K562 (cell line): ENCODE data around the gene OSBPL3. TPM values are rescaled to one million over a fixed set of nuclear protein-coding genes. Genes with fewer than 3 reads are reported as not detected.

Source experiments
- ATF1 ChIP-seq, 2 experiments: fragments of 450-650 bp in 1 of 2; IDR thresholded peaks; 2 replicates each; pipeline ENCODE4 v1.6.1; 2016; ENCODE audit warnings: missing compliant biosample characterization in 1 of 2, missing genetic modification characterization in 1 of 2
- COPS2 ChIP-seq: fragments of 450-650 bp; conservative IDR thresholded peaks from 2 replicates; pipeline ENCODE4 v1.6.1; 2016; ENCODE audit warnings: mild to moderate bottlenecking, moderate library complexity
- CTCFL ChIP-seq: IDR thresholded peaks from 2 replicates; pipeline ENCODE4 v1.6.1; 2011; ENCODE audit warnings: borderline replicate concordance, low read depth, mild to moderate bottlenecking, moderate library complexity, low read length; ENCODE audit not compliant: insufficient read depth, poor library complexity, severe bottlenecking
- FOXA3 ChIP-seq, 2 experiments: fragments of 450-650 bp in 1 of 2; sonication (generic) in 1 of 2; formaldehyde crosslinking; IDR thresholded peaks in 1 of 2; conservative IDR thresholded peaks in 1 of 2; 2 replicates each; pipeline versions ENCODE4 v1.4.0 to v1.8.0; 2020 to 2022; ENCODE audit warnings: mild to moderate bottlenecking in 2 of 2, missing genetic modification reagents in 1 of 2
- JUNB ChIP-seq: fragments of 450-650 bp; formaldehyde crosslinking; conservative IDR thresholded peaks from 2 replicates; pipeline ENCODE4 v1.4.0; 2020; ENCODE audit warnings: mild to moderate bottlenecking
- NFE2 ChIP-seq: IDR thresholded peaks from 2 replicates; pipeline ENCODE4 v1.6.1; 2014; ENCODE audit warnings: antibody characterized with exemption, low read depth
- NFRKB ChIP-seq: fragments of 450-650 bp; IDR thresholded peaks from 2 replicates; pipeline ENCODE4 v1.6.1; 2016; ENCODE audit warnings: low read depth
- PTTG1 ChIP-seq: fragments of 450-650 bp; IDR thresholded peaks from 2 replicates; pipeline ENCODE4 v1.6.1; 2016; ENCODE audit warnings: low read depth, mild to moderate bottlenecking, missing genetic modification characterization, missing compliant biosample characterization
- RBBP5 ChIP-seq: fragments of 200-600 bp; sonication (generic); IDR thresholded peaks from 2 replicates; pipeline ENCODE4 v1.6.1; 2012; ENCODE audit warnings: borderline replicate concordance, mild to moderate bottlenecking, low read length, control low read depth, inconsistent platforms; ENCODE audit not compliant: insufficient read depth, poor library complexity, severe bottlenecking
- SMAD3 ChIP-seq: fragments of 450-650 bp; formaldehyde crosslinking; conservative IDR thresholded peaks from 2 replicates; pipeline ENCODE4 v1.4.0; 2020; ENCODE audit warnings: mild to moderate bottlenecking
- SMARCA4 ChIP-seq: fragments of 450-650 bp; IDR thresholded peaks from 2 replicates; pipeline ENCODE4 v1.6.1; 2016
- SMARCE1 ChIP-seq: fragments of 450-650 bp; IDR thresholded peaks from 2 replicates; pipeline ENCODE4 v1.7.1; 2016; ENCODE audit warnings: mild to moderate bottlenecking
- SP2 ChIP-seq: IDR thresholded peaks from 2 replicates; pipeline ENCODE4 v1.6.1; 2011; ENCODE audit warnings: mild to moderate bottlenecking, low read depth, low read length, moderate library complexity; ENCODE audit not compliant: poor library complexity, severe bottlenecking; ENCODE audit errors: extremely low read depth
- SRSF1 ChIP-seq: fragments of 200-400 bp; formaldehyde crosslinking; IDR thresholded peaks from 2 replicates; pipeline ENCODE4 v1.6.1; 2017; ENCODE audit warnings: mild to moderate bottlenecking, low read depth, low read length, moderate library complexity
- TRIM24 ChIP-seq, 2 experiments: fragments of 450-650 bp; IDR thresholded peaks; 2 replicates each; pipeline ENCODE4 v1.6.1; 2016
- ZBTB7A ChIP-seq: IDR thresholded peaks from 2 replicates; pipeline ENCODE4 v1.6.1; 2011; ENCODE audit warnings: low read depth, mild to moderate bottlenecking, low read length, moderate library complexity, borderline replicate concordance; ENCODE audit not compliant: control insufficient read depth
- ZBTB8A ChIP-seq: fragments of 450-650 bp; IDR thresholded peaks from 2 replicates; pipeline ENCODE4 v1.6.1; 2018; ENCODE audit warnings: mild to moderate bottlenecking, moderate library complexity; ENCODE audit not compliant: partially characterized antibody
- ZNF146 ChIP-seq: IDR thresholded peaks from one replicate; pipeline ENCODE4 v1.6.1; 2018; ENCODE audit warnings: missing compliant biosample characterization; ENCODE audit not compliant: unreplicated experiment
- ZNF3 ChIP-seq: fragments of 250-450 bp; sonication (Bioruptor Pico); IDR thresholded peaks from 2 replicates; pipeline ENCODE4 v1.5.0; 2021; ENCODE audit warnings: mild to moderate bottlenecking, moderate library complexity
- polyA plus RNA-seq, 8 experiments: library from polyadenylated mRNA; depleted of rRNA in 4 of 8; stranded (reverse) in 5 of 8; unstranded in 3 of 8; fragments of >200 nt; fragmentation: Nextera tagmentation in 2 of 8; fragmentation: Illumina TruSeq in 1 of 8; extraction: Ambion mirVana in 2 of 8; extraction: Trizol in 1 of 8; gene quantifications; 2 replicates each; pipeline versions ENCODE4 v1.2.1 to v1.2.3, GENCODE V29; 2011 to 2014; ENCODE audit warnings: inconsistent platforms in 1 of 8, missing spikeins in 1 of 8
- total RNA-seq, 7 experiments: library from RNA; depleted of rRNA in 6 of 7; stranded (reverse); fragments of >200 nt in 6 of 7; fragmentation: Illumina TruSeq in 2 of 7; extraction: Trizol in 2 of 7; gene quantifications; 2 replicates each; pipeline versions ENCODE4 v1.2.1 to v1.2.3, GENCODE V29; 2011 to 2021; ENCODE audit warnings: low replicate concordance in 1 of 7
- TF ChIP-seq, protein P1 (sequence below): fragments of 250-450 bp; sonication (Bioruptor Pico); IDR thresholded peaks from 2 replicates; pipeline ENCODE4 v1.8.0; 2022; ENCODE audit warnings: moderate library complexity, mild to moderate bottlenecking, inconsistent platforms

OSBPL3 gene
- total and polyA plus RNA-seq, 9 of the 15 experiments (the other 6 are each of a cell fraction or from before 2014, with no cell fraction given), result 4.8 to 37.2 (median 26.5) TPM

GRCh38 chr7:24907311-24907886, 72.6 kb downstream of the OSBPL3 start (continued):
- TF ChIP-seq TRIM24 (IDR thresholded peaks at IDR 0.05) (peak in 1 of 2 experiments; percentile 40; a peak in 1 of 4 replicates), SMAD3 (no peak), SMARCA4 (peak; percentile 88), SMARCE1 (peak; percentile 90), ZBTB7A (no peak), JUNB (CRISPR knock-in tag) (peak; percentile 57; the same call in 1 of the 2 replicates), PTTG1 (tag) (no peak), NFRKB (no peak), FOXA3 (CRISPR knock-in tag; conservative IDR thresholded peaks at IDR 0.05 in 1 of 2, IDR thresholded peaks at IDR 0.05 in 1 of 2) (no peak), CTCFL (no peak), SRSF1 (no peak), ZBTB8A (no peak), ATF1 (CRISPR knock-in tag; IDR thresholded peaks at IDR 0.05) (no peak), ATF1 (tag; IDR thresholded peaks at IDR 0.05) (no peak), RBBP5 (no peak), COPS2 (no peak), SP2 (no peak), NFE2 (no peak), ZNF146 (no peak), ZNF3 (CRISPR knock-in tag) (no peak)
- TF ChIP-seq, protein P1, sequence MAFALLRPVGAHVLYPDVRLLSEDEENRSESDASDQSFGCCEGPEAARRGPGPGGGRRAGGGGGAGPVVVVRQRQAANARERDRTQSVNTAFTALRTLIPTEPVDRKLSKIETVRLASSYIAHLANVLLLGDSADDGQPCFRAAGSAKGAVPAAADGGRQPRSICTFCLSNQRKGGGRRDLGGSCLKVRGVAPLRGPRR (CRISPR knock-in tag), result no peak
